ENCODE results near the gene LIPN. TPM values are rescaled to one million over a fixed set of nuclear protein-coding genes. Genes with fewer than 3 reads are reported as not detected.

Gene LIPN
- polyA plus RNA-seq, 1 donor from 2014 or later = not detected

DNA sequence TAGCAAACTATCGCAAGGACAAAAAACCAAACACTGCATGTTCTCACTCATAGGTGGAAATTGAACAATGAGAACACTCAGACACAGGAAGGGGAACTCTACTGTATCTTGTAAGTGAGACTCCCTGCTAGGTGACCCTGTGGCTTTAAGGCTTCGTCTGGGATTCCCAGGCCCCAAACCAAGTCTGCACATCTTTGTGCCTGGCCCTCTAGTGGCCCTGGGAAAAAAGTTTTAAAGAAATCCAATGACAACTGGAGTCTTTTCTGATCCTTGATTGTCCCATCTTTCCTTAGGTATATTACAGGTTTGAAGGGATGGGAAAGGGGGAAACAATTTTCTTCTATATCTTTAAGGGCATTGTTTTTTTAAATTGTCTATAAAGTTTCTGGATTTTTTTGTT lies 32.1 kb downstream of the LIPN start:
- H3K9me3 ChIP-seq (ENCODE audit: low read length) = no peaks in the 10 kb centered on the region

DNA sequence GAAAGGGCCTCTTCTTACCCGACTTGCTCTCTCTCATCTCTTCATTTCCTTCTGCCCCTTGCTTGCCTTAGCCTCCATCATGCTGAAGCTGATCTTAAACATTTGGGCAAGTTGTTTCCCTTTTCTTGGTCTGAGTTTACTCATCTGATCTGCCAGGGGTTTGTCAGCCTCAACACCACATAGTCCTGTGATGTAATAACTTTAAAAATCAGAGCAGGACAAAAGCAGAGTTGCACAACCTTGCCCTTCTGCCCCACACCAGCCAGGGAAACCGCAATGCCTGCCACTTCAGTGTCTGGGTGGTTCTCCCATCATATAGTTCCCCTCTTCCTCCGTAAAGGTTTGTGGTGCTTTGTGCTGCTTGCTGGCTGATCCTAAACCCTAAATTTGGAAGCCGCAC lies 32.8 kb downstream of the LIPN start:
- H3F3A ChIP-seq (ENCODE audit: insufficient read depth, low read length, poor library complexity, severe bottlenecking) = no peaks in the 10 kb centered on the region
- no peaks in the 10 kb centered on the region for H3K9me2 ChIP-seq (ENCODE audit: insufficient read depth, low read length)
- H3K9me3 ChIP-seq (ENCODE audit: low read length) = no peaks in the 10 kb centered on the region
- no peak overlapping the region for H3K9ac ChIP-seq (ENCODE audit: low read length)
- no peak overlapping the region for H3K4me3 ChIP-seq (ENCODE audit: low read length)
- H3K79me2 ChIP-seq (replicated peaks; ENCODE audit: insufficient read depth, low read length) = no peaks in the 10 kb centered on the region
- no peaks in the 10 kb centered on the region for H3K27me3 ChIP-seq (ENCODE audit: insufficient read depth, low read depth, low read length)
- H3K36me3 ChIP-seq (ENCODE audit: insufficient read depth, low read length) = no peaks in the 10 kb centered on the region
- no peak overlapping the region for H2AFZ ChIP-seq (ENCODE audit: low read depth, low read length)
- H3K4me2 ChIP-seq (ENCODE audit: low read length) = no peak overlapping the region
- no peaks in the 10 kb centered on the region for H4K20me1 ChIP-seq (ENCODE audit: insufficient read depth)
- no peak overlapping the region for H3K27ac ChIP-seq (ENCODE audit: low read length)
- TF ChIP-seq POLR2AphosphoS5 (IDR thresholded peaks at IDR 0.05) = no peak

More for the DNA sequence above, 32.1 kb downstream of the LIPN start:
- H3K9me2 ChIP-seq (ENCODE audit: insufficient read depth, low read length) = no peaks in the 10 kb centered on the region
- H3F3A ChIP-seq (ENCODE audit: insufficient read depth, low read length, poor library complexity, severe bottlenecking) = no peaks in the 10 kb centered on the region
- H3K4me3 ChIP-seq (ENCODE audit: low read length) = no peak overlapping the region
- H3K9ac ChIP-seq (ENCODE audit: low read length) = no peak overlapping the region
- H3K4me2 ChIP-seq (ENCODE audit: low read length) = no peak overlapping the region
- H4K20me1 ChIP-seq (ENCODE audit: insufficient read depth) = no peaks in the 10 kb centered on the region
- no peaks in the 10 kb centered on the region for H3K27me3 ChIP-seq (ENCODE audit: insufficient read depth, low read depth, low read length)
- TF ChIP-seq TAF1 (IDR thresholded peaks at IDR 0.05; ENCODE audit: low read depth) (no peak), MXI1 (conservative IDR thresholded peaks at IDR 0.05; ENCODE audit: poor library complexity, severe bottlenecking) (no peak), EP300 (conservative IDR thresholded peaks at IDR 0.05; ENCODE audit: poor library complexity, severe bottlenecking) (no peak), SMC3 (conservative IDR thresholded peaks at IDR 0.05; ENCODE audit: poor library complexity) (no peak), EZH2 (IDR thresholded peaks at IDR 0.05; ENCODE audit: borderline replicate concordance, insufficient read depth, low read length, poor library complexity, severe bottlenecking) (no peak), RAD21 (conservative IDR thresholded peaks at IDR 0.05) (no peak), POLR2AphosphoS5 (IDR thresholded peaks at IDR 0.05) (no peak)
- TF ChIP-seq, protein P1, sequence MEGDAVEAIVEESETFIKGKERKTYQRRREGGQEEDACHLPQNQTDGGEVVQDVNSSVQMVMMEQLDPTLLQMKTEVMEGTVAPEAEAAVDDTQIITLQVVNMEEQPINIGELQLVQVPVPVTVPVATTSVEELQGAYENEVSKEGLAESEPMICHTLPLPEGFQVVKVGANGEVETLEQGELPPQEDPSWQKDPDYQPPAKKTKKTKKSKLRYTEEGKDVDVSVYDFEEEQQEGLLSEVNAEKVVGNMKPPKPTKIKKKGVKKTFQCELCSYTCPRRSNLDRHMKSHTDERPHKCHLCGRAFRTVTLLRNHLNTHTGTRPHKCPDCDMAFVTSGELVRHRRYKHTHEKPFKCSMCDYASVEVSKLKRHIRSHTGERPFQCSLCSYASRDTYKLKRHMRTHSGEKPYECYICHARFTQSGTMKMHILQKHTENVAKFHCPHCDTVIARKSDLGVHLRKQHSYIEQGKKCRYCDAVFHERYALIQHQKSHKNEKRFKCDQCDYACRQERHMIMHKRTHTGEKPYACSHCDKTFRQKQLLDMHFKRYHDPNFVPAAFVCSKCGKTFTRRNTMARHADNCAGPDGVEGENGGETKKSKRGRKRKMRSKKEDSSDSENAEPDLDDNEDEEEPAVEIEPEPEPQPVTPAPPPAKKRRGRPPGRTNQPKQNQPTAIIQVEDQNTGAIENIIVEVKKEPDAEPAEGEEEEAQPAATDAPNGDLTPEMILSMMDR (IDR thresholded peaks at IDR 0.05; ENCODE audit: poor library complexity, severe bottlenecking) = no peak
- TF ChIP-seq, protein P2, sequence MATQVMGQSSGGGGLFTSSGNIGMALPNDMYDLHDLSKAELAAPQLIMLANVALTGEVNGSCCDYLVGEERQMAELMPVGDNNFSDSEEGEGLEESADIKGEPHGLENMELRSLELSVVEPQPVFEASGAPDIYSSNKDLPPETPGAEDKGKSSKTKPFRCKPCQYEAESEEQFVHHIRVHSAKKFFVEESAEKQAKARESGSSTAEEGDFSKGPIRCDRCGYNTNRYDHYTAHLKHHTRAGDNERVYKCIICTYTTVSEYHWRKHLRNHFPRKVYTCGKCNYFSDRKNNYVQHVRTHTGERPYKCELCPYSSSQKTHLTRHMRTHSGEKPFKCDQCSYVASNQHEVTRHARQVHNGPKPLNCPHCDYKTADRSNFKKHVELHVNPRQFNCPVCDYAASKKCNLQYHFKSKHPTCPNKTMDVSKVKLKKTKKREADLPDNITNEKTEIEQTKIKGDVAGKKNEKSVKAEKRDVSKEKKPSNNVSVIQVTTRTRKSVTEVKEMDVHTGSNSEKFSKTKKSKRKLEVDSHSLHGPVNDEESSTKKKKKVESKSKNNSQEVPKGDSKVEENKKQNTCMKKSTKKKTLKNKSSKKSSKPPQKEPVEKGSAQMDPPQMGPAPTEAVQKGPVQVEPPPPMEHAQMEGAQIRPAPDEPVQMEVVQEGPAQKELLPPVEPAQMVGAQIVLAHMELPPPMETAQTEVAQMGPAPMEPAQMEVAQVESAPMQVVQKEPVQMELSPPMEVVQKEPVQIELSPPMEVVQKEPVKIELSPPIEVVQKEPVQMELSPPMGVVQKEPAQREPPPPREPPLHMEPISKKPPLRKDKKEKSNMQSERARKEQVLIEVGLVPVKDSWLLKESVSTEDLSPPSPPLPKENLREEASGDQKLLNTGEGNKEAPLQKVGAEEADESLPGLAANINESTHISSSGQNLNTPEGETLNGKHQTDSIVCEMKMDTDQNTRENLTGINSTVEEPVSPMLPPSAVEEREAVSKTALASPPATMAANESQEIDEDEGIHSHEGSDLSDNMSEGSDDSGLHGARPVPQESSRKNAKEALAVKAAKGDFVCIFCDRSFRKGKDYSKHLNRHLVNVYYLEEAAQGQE (IDR thresholded peaks at IDR 0.05; ENCODE audit: borderline replicate concordance) = no peak
- no peak overlapping the region for H2AFZ ChIP-seq (ENCODE audit: low read depth, low read length)
- no peaks in the 10 kb centered on the region for H3K79me2 ChIP-seq (replicated peaks; ENCODE audit: insufficient read depth, low read length)
- H3K27ac ChIP-seq (ENCODE audit: low read length) = no peak overlapping the region
- no peaks in the 10 kb centered on the region for H3K36me3 ChIP-seq (ENCODE audit: insufficient read depth, low read length)

All from neural cell (in vitro differentiated cells).